Fibroblast of peridontal ligament (primary cell): Measurements from ENCODE around the gene GOLGA6L1.
"Not testable (repeated sequence)": the region's sequence is repeated elsewhere in the genome, so short reads cannot be mapped to it uniquely, and the experiment has no call there.

Experiments used
- DNase-seq: peaks from one replicate; pipeline ENCODE4 v3.0.0-alpha.2; 2010; ENCODE audit errors: extremely low read depth

Gene GOLGA6L1

DNA sequence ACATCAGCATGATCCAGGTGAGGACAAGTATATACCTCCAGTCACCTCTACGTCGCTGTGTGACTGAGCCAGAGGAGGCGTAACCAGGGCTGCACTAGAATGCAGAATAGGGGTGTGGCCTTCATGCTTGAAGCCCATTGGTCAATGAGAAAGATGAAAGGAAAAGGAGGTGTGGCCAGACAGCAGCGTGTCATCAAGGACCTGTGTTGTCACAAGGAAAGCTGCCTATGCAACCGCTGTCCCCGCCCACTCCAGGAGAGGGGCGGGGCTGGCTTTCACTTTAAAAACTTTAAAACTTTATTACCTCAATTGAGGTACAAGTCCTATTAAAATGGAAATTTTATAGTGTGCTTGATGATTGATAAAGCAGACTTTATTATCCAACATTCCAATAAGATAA is at the start of gene GOLGA6L1:
TSS of gene GOLGA6L1 (minus strand) at position 101 of the 400 bp plus-strand sequence. CDS start at position 10, 91 bp downstream.
- DNase-seq: not testable (repeated sequence)

GRCh38 chr15:23181201-23181600 is 44.6 kb upstream of the GOLGA6L1 start:
- not testable (repeated sequence) for DNase-seq

DNA sequence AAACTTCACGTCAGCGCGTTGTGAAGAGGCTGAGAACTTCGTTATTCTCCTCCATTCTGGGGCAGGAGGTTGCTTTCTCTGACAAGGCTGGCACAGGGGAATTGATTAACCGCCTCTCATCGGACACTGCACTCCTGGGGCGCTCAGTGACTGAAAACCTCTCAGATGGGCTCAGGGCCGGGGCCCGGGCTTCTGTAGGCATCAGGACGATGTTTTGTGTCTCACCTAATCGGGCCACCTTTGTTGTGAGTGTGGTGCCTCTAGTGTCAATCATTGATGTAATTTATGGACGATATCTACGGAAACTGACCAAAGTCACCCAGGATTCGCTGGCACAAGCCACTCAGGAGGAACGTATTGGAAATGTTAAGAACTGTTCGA is 43.9 kb upstream of the GOLGA6L1 start:
- not testable (repeated sequence) for DNase-seq

DNA sequence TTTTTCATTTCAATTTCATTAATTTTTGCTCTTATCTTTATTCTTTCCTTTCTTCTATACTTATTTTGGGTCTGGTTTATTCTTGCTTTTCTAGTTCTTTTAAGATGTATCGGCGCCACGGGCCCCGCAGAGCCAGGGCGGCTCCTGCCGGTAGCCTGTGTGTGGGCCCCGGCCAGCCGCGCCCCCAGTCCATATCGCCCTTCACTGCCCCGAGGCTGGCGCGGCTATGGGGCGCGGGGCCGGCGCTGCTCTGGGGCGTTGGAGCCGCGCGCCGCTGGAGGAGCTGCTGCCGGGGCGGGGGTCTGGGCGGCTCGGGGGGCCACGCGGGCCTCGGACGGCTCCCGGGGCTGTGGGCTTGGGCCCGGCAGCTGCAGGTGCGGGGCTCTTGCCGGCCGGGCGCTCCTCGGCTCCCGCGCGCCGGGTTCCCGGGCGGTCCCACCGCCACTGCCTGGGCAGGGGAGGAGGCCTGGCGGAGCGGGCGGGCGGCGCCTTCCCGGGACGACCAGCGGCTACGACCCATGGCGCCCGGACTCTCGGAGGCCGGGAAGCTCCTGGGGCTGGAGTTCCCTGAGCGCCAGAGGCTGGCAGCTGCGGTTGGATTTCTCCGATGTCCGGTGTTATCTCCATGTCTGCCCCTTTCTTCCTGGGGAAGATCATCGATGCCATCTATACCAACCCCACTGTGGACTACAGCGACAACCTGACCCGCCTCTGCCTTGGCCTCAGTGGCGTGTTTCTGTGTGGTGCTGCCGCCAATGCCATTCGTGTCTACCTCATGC is 43.3 kb upstream of the GOLGA6L1 start:
- not testable (repeated sequence) for DNase-seq

- DNase-seq: not testable (repeated sequence)
Measured at GRCh38 chr15:23176683-23177082, 40.1 kb upstream of the GOLGA6L1 start.

DNA sequence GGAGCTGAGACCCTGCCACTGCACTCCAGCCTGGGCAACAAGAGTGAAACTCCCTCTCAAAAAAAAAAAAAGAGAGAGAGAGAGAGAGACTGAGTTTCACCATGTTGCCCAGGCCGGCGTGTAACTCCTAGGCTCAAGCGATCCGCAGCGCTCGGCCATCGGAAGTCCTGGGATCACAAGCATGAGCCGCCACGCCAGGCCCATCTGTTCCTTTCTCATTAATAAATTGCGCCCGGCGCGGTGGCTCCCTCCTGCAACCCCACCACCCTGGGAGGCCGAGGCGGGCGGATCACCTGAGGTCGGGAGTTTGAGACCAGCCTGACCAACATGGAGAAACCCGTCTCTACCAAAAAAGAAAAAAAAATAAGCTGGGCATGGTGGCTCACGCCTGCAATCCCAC is 39.0 kb upstream of the GOLGA6L1 start:
- DNase-seq: not testable (repeated sequence)

DNA sequence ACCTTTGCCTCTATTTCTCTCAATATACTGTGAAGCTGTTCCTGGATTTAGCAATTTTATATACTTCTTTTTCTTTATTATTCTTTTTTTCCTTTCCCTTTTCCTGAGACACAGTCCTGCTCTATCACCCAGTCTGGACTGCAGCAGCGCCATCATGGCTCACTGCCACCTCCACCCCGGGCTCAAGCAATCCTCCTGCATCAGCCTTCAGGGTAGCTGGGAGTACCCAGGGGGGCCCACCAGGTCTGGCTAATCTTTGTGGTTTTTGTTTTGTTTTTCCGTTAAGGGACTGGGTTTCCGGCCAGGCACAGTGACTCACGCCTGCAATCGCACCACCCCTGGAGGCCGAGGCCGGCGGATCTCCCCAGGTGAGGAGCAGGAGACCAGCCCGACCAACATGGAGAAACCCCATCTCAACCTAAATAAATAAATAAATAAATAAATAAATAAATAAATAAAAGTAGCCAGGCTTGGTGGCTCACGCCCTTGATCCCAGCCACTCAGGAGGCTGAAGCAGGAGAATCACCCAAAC is 38.1 kb upstream of the GOLGA6L1 start:
- not testable (repeated sequence) for DNase-seq

- not testable (repeated sequence) for DNase-seq
Measured at GRCh38 chr15:23132787-23133186, 3.8 kb downstream of the GOLGA6L1 start.

DNA sequence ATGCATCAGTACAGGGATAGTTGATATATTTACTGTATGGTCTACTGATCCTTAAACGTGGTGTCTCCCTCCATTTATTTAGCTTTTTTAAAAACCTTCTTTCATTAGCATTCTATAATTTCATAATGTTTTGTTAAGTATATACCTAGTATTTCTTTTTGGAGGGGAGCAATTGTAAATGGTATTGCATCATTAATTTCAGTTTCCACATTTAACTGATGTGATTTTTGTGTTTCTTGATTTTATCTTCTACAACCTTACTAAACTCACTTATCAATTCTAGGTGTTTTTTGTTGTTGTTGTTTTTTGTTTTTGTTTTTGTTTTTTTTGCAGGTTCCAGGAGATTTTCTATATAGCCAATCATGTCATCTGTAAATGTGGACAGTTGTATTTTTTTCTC is 18.4 kb downstream of the GOLGA6L1 start:
- no peak for DNase-seq

GRCh38 chr15:23095796-23096195 is 40.8 kb downstream of the GOLGA6L1 start:
- DNase-seq: no peak

DNA sequence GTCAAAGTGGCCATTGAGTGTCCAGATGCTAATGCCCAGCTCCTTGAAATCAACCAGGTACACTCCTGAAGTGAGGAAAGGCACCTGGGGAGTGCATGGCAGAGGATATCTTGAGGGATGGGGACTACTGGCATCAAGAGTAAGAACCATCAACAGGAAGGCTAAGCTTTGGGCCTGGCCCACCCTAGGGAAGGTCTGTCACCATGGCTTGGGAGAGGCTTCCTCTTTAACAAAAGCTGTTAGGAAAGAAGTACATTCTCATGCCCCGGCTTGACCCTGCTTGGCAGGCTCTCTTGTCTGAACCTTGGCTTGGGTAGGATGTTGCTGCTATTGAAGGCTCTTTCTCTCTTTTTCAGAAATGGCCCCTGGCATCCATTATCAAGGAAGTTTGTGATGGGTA is 53.5 kb downstream of the GOLGA6L1 start:
- no peak for DNase-seq

- DNase-seq: not testable (repeated sequence)
Measured at GRCh38 chr15:23081996-23082737, 54.5 kb downstream of the GOLGA6L1 start.

GRCh38 chr15:23081271-23081670 is 55.4 kb downstream of the GOLGA6L1 start:
- DNase-seq: no peak

DNA sequence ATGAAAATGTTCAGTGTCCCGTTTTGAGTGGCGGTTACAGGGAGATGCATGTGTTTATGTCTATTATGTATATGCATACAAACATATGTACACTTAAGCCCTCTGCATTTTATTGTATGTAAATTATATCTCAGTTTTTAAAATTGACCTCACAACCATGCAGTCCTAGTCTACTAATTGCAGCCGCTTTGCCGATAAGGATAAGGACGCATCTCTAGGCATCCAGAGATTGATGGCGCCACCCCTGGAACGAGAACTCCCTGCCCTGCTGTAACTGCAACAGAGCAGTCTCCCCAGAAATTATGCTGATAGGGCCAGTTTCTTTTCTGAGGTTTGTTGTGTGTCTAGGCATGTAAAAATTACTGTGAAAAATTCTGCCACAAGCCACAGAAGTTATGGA is 56.9 kb downstream of the GOLGA6L1 start:
- no peak for DNase-seq
